Prostate gland (tissue), 2 donors: ENCODE measurements around the gene MAP4K3. TPM values are rescaled to one million over a fixed set of nuclear protein-coding genes. Genes with fewer than 3 reads are reported as not detected.
A peak's percentile ranks its signal among the peaks of the same experiment; 100 is the strongest.

ENCODE experiments used
- DNase-seq: peaks from one replicate; pipeline ENCODE4 v3.0.0-alpha.2; 2019; ENCODE audit warnings: low spot score
- H3K27ac ChIP-seq, 2 donors: fragments of 200-600 bp; sonication (generic); 2 replicates each; pipeline ENCODE4 v1.5.1; 2017 to 2019
- H3K27me3 ChIP-seq: fragments of 200-600 bp; sonication (generic); replicated peaks from 2 replicates; pipeline ENCODE4 v1.5.1; 2019; ENCODE audit not compliant: insufficient read depth
- H3K36me3 ChIP-seq, 2 donors: fragments of 200-600 bp; sonication (generic); 1 replicate in 1 of 2; 2 replicates in 1 of 2; pipeline versions ENCODE4 v1.5.1 to v1.8.1; 2017 to 2019
- H3K4me1 ChIP-seq: fragments of 200-600 bp; sonication (generic); replicated peaks from 2 replicates; pipeline ENCODE4 v1.5.1; 2019
- H3K4me3 ChIP-seq, 2 donors: fragments of 200-600 bp; sonication (generic); 2 replicates each; pipeline ENCODE4 v1.5.1; 2017 to 2019
- H3K9me3 ChIP-seq: fragments of 200-600 bp; sonication (generic); 2 replicates; pipeline ENCODE4 v1.5.1; 2017
- POLR2A ChIP-seq: fragments of 450-650 bp; IDR thresholded peaks from one replicate; pipeline ENCODE4 v1.6.1; 2016; ENCODE audit warnings: antibody characterized with exemption, mild to moderate bottlenecking
- POLR2AphosphoS5 ChIP-seq: sonication (generic); formaldehyde crosslinking; IDR thresholded peaks from one replicate; pipeline ENCODE4 v1.6.1; 2017; ENCODE audit warnings: antibody characterized with exemption
- WGBS: methylation state at CpG from one replicate; pipeline ENCODE4 v1.1.5; 2018; 5-methylcytosine and 5-hydroxymethylcytosine counted together
- intact Hi-C: fragments of 100-400 bp; cut with DNase I; formaldehyde crosslinking; loops from one replicate; pipeline ENCODE4 v1.14.2; 2022
- total RNA-seq, 2 donors: library from RNA; depleted of rRNA; stranded (reverse); fragments of >200 nt; gene quantifications; one replicate each; pipeline ENCODE4 v1.1.0, GENCODE V29; 2016
- TF ChIP-seq, protein P1 (sequence below), 4 experiments: fragments of 200-600 bp in 2 of 4; fragments of 450-650 bp in 2 of 4; sonication (generic) in 2 of 4; IDR thresholded peaks; 1 replicate in 3 of 4; 2 replicates in 1 of 4; pipeline ENCODE4 v1.5.1; 2016 to 2019; ENCODE audit warnings: antibody characterized with exemption in 4 of 4, mild to moderate bottlenecking in 2 of 4, moderate library complexity in 2 of 4

Gene MAP4K3
- total RNA-seq, 2 donors from 2014 or later = 34.3 to 41.8 TPM

- no peaks in the 10 kb centered on the region for H3K4me1 ChIP-seq
- TF ChIP-seq, protein P1, sequence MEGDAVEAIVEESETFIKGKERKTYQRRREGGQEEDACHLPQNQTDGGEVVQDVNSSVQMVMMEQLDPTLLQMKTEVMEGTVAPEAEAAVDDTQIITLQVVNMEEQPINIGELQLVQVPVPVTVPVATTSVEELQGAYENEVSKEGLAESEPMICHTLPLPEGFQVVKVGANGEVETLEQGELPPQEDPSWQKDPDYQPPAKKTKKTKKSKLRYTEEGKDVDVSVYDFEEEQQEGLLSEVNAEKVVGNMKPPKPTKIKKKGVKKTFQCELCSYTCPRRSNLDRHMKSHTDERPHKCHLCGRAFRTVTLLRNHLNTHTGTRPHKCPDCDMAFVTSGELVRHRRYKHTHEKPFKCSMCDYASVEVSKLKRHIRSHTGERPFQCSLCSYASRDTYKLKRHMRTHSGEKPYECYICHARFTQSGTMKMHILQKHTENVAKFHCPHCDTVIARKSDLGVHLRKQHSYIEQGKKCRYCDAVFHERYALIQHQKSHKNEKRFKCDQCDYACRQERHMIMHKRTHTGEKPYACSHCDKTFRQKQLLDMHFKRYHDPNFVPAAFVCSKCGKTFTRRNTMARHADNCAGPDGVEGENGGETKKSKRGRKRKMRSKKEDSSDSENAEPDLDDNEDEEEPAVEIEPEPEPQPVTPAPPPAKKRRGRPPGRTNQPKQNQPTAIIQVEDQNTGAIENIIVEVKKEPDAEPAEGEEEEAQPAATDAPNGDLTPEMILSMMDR (IDR thresholded peaks at IDR 0.05) = peak in 3 of 4 experiments; percentile 63 to 73 (median 72)
- TF ChIP-seq POLR2AphosphoS5 (peak; percentile 63), POLR2A (no peak)
- peak overlapping the region in 1 of 2 donors; percentile 19 for H3K27ac ChIP-seq
- H3K9me3 ChIP-seq = no peaks in the 10 kb centered on the region
- no peaks in the 10 kb centered on the region for H3K36me3 ChIP-seq
- H3K27me3 ChIP-seq = no peaks in the 10 kb centered on the region
- intact Hi-C loops = loop anchor here (5.0 kb wide), 1 partner anchor 132 kb away; no protein-coding TSS in a partner anchor
- DNase-seq = peak; percentile 61
- no peak overlapping the region for H3K4me3 ChIP-seq
These were observed 57.2 kb downstream of the MAP4K3 start for GRCh38 chr2:39379643-39380524.

DNA sequence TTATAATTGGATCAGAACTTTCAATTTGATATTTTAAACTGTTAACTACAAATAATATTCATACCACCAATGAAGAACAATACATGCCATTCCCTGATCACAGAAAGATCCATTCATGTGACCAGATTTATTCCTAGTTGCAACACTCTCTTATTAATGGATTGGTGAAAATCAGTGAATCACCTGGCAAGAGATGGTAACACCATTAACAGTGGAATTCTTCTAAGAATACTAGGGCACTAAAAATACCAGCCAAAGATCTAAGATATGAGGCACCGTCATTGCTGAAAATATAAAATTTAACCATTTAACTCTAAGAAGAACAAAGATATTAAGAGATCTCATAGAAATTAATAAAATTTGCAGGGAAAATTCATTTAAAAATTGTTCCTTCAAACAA, 58.1 kb downstream of the MAP4K3 start:
- H3K27me3 ChIP-seq = no peaks in the 10 kb centered on the region
- no peaks in the 10 kb centered on the region for H3K36me3 ChIP-seq
- H3K4me1 ChIP-seq = no peaks in the 10 kb centered on the region
- TF ChIP-seq POLR2A (no peak), POLR2AphosphoS5 (no peak)
- TF ChIP-seq, protein P1 (IDR thresholded peaks at IDR 0.05) = no peak
- H3K9me3 ChIP-seq = no peaks in the 10 kb centered on the region
- DNase-seq = no peak
- intact Hi-C loops = no loop called here
- no peak overlapping the region for H3K4me3 ChIP-seq
- no peak overlapping the region for H3K27ac ChIP-seq
- 19% methylated on average over 1 of the region's 1 CpG for WGBS

DNA sequence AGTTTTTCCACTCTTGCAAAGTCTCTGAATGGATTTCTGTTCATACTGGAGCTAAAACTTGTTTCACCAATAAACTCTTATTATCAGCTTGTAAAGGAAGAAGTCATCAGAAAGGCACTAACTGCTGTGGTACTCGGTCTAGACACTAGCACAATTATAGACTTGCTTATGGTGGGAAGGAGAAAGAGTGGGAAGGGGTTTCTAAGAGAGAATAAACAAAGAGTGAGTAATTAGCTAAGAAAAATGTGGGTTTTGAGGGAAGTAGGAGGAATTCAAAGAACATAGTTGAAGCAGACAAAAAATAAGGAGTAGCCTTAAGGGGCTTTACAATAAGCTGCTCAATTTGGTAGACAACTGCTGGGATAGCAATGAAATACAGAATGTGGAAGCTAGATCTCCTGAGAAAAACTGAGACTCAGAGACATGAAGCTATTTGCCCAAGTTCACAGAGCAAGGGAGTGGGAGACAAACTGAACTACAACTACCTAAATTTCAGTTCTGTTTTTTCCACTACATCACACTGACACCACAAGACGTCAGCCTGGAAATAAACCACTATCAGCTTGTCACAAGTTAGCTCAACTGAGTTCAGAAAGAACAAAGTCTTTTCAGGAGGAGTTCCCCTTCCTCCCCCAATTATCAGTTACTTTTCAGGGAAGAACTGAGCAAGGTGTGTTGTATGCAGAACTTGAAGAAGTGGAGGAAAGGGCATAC, 59.7 kb downstream of the MAP4K3 start:
- DNase-seq = no peak
- H3K4me1 ChIP-seq = no peaks in the 10 kb centered on the region
- intact Hi-C loops = no loop called here

DNA sequence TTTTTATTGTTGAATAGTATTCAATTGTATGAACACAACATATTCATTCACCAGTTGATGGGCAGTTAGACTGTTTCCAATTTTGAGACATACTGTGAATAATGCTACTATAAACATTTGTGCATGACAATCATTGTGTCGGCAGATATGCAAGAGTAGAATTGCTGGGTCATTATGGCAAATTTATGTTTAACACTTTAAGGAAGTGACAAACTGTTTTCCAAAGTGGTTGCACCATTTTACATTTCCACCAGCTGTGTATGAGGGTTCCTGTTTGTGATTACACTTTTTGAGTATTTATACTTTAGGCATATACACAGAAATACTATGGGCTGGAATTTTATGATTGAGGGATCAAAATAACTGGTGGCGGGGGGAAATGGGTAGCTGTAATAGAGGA, 61.2 kb downstream of the MAP4K3 start:
- H3K27me3 ChIP-seq = no peaks in the 10 kb centered on the region
- intact Hi-C loops = no loop called here
- no peak for DNase-seq
- 90% methylated on average over 2 of the region's 2 CpGs for WGBS
- TF ChIP-seq POLR2AphosphoS5 (no peak), POLR2A (no peak)
- H3K9me3 ChIP-seq = no peaks in the 10 kb centered on the region
- H3K4me1 ChIP-seq = no peaks in the 10 kb centered on the region
- no peak overlapping the region for H3K4me3 ChIP-seq
- no peaks in the 10 kb centered on the region for H3K36me3 ChIP-seq
- no peak overlapping the region for H3K27ac ChIP-seq

More for the DNA sequence above, 59.7 kb downstream of the MAP4K3 start:
- Histone ChIP-seq H3K27ac (no peak overlapping the region), H3K9me3 (no peaks in the 10 kb centered on the region), H3K36me3 (no peaks in the 10 kb centered on the region), H3K27me3 (no peaks in the 10 kb centered on the region), H3K4me3 (no peak overlapping the region)
- TF ChIP-seq, protein P1 (IDR thresholded peaks at IDR 0.05) = no peak
- no peak for TF ChIP-seq POLR2AphosphoS5
- no peak for TF ChIP-seq POLR2A
- 63% methylated on average over 2 of the region's 2 CpGs for WGBS

- H3K9me3 ChIP-seq = no peaks in the 10 kb centered on the region
- no peak overlapping the region for H3K27ac ChIP-seq
- no peaks in the 10 kb centered on the region for H3K4me1 ChIP-seq
- H3K36me3 ChIP-seq = no peaks in the 10 kb centered on the region
- no peaks in the 10 kb centered on the region for H3K27me3 ChIP-seq
- DNase-seq = no peak
- intact Hi-C loops = no loop called here
- TF ChIP-seq POLR2A (no peak), POLR2AphosphoS5 (no peak)
- TF ChIP-seq, protein P1 (IDR thresholded peaks at IDR 0.05) = no peak
- H3K4me3 ChIP-seq = no peak overlapping the region
- WGBS = 47% methylated on average over 2 of the region's 2 CpGs
These were observed 63.8 kb downstream of the MAP4K3 start for GRCh38 chr2:39373181-39373802.
